Uterus (tissue), 2 donors: ENCODE data around the gene HSD3B7.

Source experiments
- CTCF ChIP-seq, 4 experiments: fragments of 200-600 bp in 2 of 4; fragments of 450-650 bp in 2 of 4; sonication (generic) in 2 of 4; IDR thresholded peaks; one replicate each; pipeline ENCODE4 v1.5.1; 2016 to 2019; ENCODE audit warnings: antibody characterized with exemption in 4 of 4, mild to moderate bottlenecking in 2 of 4, moderate library complexity in 1 of 4
- POLR2A ChIP-seq, 2 donors: fragments of 450-650 bp; IDR thresholded peaks; one replicate each; pipeline ENCODE4 v1.6.1; 2016; ENCODE audit warnings: antibody characterized with exemption in 2 of 2, mild to moderate bottlenecking in 1 of 2, moderate library complexity in 1 of 2

- TF ChIP-seq CTCF (IDR thresholded peaks at IDR 0.05) = no peak
- no peak for TF ChIP-seq POLR2A (IDR thresholded peaks at IDR 0.05)
These were observed 1.4 kb downstream of the HSD3B7 start for GRCh38 chr16:30986129-30986991.
